ENCODE results near the gene FCHSD2. TPM values are rescaled to one million over a fixed set of nuclear protein-coding genes. Genes with fewer than 3 reads are reported as not detected.

FCHSD2 gene
- 38.7 to 69.5 TPM (median 66.8 TPM) in 3 replicates for total RNA-seq
- long read RNA-seq, transcript FCHSD2-204 (20 exons, 3,154 nt) = major isoform, 77 of 119 reads
- long read RNA-seq, partial matches to known transcripts = 9 of 119 reads
- long read RNA-seq, other reads (novel, unspliced or antisense) = 33 of 119 reads

GRCh38 chr11:73142128-73142377 is at the start of gene FCHSD2:
Gene FCHSD2 (minus strand): TSS chr11:73142318. CDS start chr11:73141877, 441 bp downstream.
- Mint-ChIP-seq H3K4me1 (ENCODE audit: low read depth) (peaks cover 53% of the 10 kb centered on the region), H3K36me3 (ENCODE audit: low read depth) (peaks cover 6% of the 10 kb centered on the region), H3K27me3 (ENCODE audit: low read depth) (no peaks in the 10 kb centered on the region), H3K4me3 (ENCODE audit: unreplicated experiment) (peak within 1 kb of the TSS; percentile 94), H3K27ac (ENCODE audit: unreplicated experiment) (peak within 1 kb of the TSS; percentile 97), H3K9me3 (ENCODE audit: low read depth) (no peaks in the 10 kb centered on the region)
- TF ChIP-seq CTCF (IDR thresholded peaks at IDR 0.05) = no peak
- no peak for DNase-seq (ENCODE audit: low spot score)

DNA sequence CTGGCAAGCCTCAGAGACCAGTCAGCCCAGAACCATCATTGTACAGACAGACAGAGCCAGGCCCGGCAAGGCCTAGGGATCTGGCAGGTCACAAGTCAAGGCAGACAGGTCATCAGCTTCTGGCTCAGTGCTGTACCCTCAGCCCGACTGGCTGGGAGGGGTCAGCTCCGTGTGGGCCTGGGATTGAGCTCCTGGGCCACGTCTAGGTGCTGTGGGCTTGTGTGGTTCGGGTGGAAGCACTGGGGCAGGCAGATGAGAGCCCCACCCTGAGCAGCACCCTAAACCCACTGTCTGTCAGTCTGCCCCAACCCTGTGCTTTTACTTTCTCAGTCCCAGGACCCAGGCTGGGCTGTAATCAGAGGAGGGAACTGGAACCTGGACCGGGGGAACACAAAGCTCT is 49.0 kb upstream of the FCHSD2 start:
- no peak for TF ChIP-seq CTCF (IDR thresholded peaks at IDR 0.05)
- no peak for DNase-seq (ENCODE audit: low spot score)
- Mint-ChIP-seq H3K36me3 (ENCODE audit: low read depth) (no peaks in the 10 kb centered on the region), H3K4me1 (ENCODE audit: low read depth) (peaks cover 10% of the 10 kb centered on the region), H3K9me3 (ENCODE audit: low read depth) (no peaks in the 10 kb centered on the region), H3K27ac (ENCODE audit: unreplicated experiment) (no peak overlapping the region), H3K4me3 (ENCODE audit: unreplicated experiment) (no peak overlapping the region), H3K27me3 (ENCODE audit: low read depth) (no peaks in the 10 kb centered on the region)

- no peaks in the 10 kb centered on the region for H3K27me3 Mint-ChIP-seq (ENCODE audit: low read depth)
- no peak overlapping the region for H3K27ac Mint-ChIP-seq (ENCODE audit: unreplicated experiment)
- H3K4me1 Mint-ChIP-seq (ENCODE audit: low read depth) = peaks cover 16% of the 10 kb centered on the region
- no peaks in the 10 kb centered on the region for H3K36me3 Mint-ChIP-seq (ENCODE audit: low read depth)
- TF ChIP-seq CTCF (IDR thresholded peaks at IDR 0.05) = no peak
- H3K9me3 Mint-ChIP-seq (ENCODE audit: low read depth) = no peaks in the 10 kb centered on the region
- DNase-seq (ENCODE audit: low spot score) = no peak
- no peak overlapping the region for H3K4me3 Mint-ChIP-seq (ENCODE audit: unreplicated experiment)
Measured at GRCh38 chr11:73190557-73190885, 48.4 kb upstream of the FCHSD2 start.

DNA sequence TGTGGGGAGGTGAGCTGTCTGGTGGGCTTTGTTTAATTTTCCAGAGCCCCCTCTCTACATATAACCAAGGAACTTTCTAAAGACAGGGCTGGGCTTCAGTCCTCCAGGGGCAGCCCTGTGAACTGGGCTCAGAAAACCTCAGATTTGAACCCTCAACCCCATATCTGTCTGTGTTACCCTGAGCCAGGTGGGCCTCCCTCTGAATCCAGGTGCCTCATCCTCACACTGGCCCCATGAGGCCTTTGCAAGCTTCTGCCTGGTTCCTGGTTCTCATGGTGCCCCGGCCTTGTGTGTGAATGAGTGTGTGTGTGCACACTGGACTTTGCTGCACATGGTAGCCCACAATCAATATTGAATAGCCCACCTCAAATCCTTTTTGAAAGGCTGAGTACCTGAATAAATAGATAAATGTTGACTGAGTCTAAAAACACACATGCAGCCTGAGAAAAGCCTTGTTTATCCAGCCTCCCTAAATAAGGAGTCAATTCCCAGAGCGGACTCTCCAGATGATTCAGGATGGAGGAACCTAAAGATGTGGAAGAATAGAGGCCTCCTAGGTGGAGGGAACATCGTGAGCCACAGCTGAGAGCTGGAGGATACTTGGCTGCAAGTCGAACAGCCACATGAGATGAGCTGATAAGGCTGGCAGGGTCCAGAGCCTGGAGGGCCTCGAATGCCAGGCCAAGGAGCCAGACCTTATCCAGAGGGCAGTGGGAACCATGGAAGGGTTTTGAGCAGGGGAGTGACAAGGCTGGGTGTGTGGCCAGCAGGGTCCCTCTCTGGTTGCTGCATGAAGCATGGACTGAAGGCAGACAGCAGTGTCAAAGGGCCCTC is 47.8 kb upstream of the FCHSD2 start:
- no peak overlapping the region for H3K4me3 Mint-ChIP-seq (ENCODE audit: unreplicated experiment)
- H3K9me3 Mint-ChIP-seq (ENCODE audit: low read depth) = no peaks in the 10 kb centered on the region
- H3K36me3 Mint-ChIP-seq (ENCODE audit: low read depth) = no peaks in the 10 kb centered on the region
- H3K27ac Mint-ChIP-seq (ENCODE audit: unreplicated experiment) = peak overlapping the region; percentile 59
- TF ChIP-seq CTCF (IDR thresholded peaks at IDR 0.05) = no peak
- peaks cover 22% of the 10 kb centered on the region for H3K4me1 Mint-ChIP-seq (ENCODE audit: low read depth)
- DNase-seq (ENCODE audit: low spot score) = no peak
- H3K27me3 Mint-ChIP-seq (ENCODE audit: low read depth) = no peaks in the 10 kb centered on the region

GRCh38 chr11:73189315-73189714 is 47.2 kb upstream of the FCHSD2 start:
- Mint-ChIP-seq H3K27ac (ENCODE audit: unreplicated experiment) (no peak overlapping the region), H3K27me3 (ENCODE audit: low read depth) (no peaks in the 10 kb centered on the region), H3K36me3 (ENCODE audit: low read depth) (no peaks in the 10 kb centered on the region), H3K9me3 (ENCODE audit: low read depth) (no peaks in the 10 kb centered on the region), H3K4me3 (ENCODE audit: unreplicated experiment) (no peak overlapping the region), H3K4me1 (ENCODE audit: low read depth) (peaks cover 23% of the 10 kb centered on the region)
- DNase-seq (ENCODE audit: low spot score) = no peak
- no peak for TF ChIP-seq CTCF (IDR thresholded peaks at IDR 0.05)
